NK-92 (cell line): Measurements from ENCODE around the gene TMEM181.
"Not testable (repeated sequence)": the region's sequence is repeated elsewhere in the genome, so short reads cannot be mapped to it uniquely, and the experiment has no call there.

Experiments
- DNase-seq: peaks from one replicate; lab custom pipeline; 2025; ENCODE audit not compliant: unreplicated experiment; lab: John Stamatoyannopoulos, UW

The TMEM181 gene

DNA sequence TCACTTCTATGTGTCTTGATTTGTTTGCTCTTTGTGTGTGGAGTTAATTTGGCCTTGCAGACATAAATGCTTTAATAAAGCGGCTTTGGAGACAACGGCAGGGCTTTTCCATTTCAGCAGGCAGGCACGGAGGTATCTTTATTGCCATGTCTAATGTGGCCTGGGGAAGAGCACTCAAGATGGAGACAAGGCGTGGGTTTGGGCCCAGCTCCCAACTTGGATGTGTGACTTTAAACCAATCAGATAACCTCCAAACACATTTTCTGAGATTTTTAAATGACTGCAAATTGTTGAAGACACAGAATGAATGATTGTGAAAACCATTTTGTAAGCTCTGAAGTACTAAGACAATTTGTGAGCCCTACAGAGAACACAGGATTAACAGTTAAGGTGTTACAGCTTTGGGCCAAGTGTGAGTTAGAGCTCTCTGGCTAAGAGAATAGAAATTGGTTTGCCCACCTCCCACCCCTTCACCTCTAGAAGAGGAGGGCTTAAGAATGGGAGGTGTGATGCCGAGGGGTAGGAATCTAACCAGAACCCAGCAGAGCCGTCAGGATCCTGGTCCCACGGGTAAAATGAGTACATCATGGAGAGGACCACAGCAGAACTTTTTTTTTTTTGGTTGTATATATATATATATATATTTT is 75.7 kb downstream of the TMEM181 start:
- no peak for DNase-seq

DNA sequence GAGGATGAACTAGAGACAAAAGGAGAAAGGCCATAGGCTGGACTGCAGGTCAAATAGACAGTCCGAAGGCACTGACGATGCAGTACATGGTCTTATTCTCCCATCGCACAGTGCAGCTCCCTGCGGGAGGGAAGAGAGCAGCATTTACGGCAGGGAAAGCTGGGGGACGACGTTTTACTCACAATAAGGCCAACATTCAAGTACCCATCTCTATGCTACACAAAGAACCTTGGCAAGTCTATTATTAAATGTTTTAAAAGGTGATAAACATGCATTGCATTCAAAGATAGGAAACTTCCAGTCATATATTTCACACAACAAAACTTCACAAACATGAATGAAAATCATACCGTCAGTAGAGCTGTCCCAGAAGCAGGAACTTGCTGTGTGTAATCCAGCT is 76.9 kb downstream of the TMEM181 start:
- no peak for DNase-seq

DNA sequence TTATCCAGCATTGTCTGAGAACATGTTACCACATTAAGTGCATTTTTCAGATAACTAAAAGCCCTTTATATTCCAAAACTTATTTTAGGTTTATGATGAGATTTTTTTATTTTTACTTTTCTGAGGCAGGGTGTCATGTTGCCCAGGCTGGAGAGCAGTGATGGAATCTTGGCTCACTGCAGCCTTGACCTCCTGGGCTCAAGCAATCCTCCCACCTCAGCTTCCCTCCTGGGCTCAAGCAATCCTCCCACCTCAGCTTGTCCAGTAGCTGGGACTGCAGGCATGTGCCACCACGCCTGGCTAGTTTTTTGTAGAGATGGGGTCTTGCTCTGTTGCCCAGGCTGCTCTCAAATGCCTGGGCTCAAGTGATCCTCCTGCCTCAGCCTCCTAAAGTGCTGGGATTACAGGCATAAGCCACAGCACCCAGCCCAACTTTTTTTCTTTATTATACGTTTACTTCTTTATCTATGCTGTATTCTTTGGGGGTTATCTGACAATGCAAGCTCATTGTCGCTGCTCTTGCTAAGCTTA is 78.5 kb downstream of the TMEM181 start:
- no peak for DNase-seq

DNA sequence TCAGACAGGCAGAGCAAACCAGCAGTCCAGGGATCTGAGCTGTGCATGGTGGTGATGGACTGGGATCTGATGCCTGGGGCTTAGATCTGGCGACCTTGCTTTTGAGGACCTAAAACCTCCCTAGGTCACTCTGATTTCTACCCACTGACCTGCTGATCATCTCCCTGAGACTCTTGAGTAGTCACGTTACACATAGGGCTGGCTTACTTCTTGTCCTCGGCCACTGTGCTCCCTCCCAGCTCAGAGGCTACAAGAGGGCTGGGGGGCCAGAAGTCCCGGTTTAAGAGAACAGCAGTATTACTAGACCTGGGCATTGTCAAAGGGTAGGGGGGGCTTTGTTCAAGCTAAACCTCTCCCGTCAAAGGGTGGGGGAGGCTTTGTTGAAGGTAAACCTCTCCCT is 79.2 kb downstream of the TMEM181 start:
- DNase-seq = no peak

GRCh38 chr6:158640519-158640918 is 80.6 kb downstream of the TMEM181 start:
- DNase-seq = no peak

- DNase-seq = no peak
These were observed 82.3 kb downstream of the TMEM181 start for GRCh38 chr6:158642097-158642601.

GRCh38 chr6:158643836-158644230 is 83.9 kb downstream of the TMEM181 start:
- no peak for DNase-seq

DNA sequence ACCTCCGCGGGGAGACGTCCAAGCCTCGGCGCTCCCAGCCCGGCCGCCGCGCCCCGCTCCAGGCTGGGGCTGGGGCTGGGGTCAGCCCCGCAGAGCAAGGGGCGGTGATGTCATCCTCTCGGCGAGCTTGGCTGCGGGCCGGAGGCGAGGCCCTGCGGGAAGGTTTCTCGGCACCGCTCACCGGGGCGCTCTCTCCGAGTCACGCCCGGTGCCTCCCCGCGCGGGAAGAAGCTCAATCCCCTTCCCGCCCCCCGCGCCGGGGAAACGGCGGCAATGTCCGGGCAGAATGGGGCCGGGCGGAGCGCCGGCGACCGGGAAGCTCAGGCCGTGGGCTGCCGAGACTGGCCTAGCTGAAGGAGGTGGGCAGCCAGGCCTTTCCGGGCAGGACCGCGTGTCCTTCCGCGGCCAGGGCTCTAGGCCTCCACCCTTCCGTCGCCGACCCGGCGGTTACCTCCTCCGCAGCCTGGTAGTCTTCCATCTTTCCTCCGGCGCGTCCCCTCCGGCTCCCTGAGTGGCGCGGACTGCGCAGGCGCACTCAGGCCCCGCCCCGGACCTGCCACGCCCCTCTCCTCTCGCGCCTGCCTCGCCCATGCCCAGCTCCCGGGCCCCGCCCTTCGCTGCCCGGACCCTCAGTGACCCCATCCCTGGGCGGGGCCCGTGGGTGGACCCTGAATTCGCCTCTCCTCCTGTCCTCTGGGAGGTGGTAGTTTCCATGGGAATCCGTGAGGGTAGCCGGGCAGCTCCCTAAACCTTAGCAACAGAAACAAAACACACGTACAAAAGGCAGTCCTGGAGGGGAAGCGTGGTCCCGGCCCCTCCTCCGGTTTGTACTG is 84.6 kb downstream of the TMEM181 start, which contains the start of gene DYNLT1:
Gene DYNLT1, minus strand, starts transcription at position 513 of the 833 bp plus-strand sequence. Its CDS starts 35 bp downstream, at position 478.
- no peak for DNase-seq

DNA sequence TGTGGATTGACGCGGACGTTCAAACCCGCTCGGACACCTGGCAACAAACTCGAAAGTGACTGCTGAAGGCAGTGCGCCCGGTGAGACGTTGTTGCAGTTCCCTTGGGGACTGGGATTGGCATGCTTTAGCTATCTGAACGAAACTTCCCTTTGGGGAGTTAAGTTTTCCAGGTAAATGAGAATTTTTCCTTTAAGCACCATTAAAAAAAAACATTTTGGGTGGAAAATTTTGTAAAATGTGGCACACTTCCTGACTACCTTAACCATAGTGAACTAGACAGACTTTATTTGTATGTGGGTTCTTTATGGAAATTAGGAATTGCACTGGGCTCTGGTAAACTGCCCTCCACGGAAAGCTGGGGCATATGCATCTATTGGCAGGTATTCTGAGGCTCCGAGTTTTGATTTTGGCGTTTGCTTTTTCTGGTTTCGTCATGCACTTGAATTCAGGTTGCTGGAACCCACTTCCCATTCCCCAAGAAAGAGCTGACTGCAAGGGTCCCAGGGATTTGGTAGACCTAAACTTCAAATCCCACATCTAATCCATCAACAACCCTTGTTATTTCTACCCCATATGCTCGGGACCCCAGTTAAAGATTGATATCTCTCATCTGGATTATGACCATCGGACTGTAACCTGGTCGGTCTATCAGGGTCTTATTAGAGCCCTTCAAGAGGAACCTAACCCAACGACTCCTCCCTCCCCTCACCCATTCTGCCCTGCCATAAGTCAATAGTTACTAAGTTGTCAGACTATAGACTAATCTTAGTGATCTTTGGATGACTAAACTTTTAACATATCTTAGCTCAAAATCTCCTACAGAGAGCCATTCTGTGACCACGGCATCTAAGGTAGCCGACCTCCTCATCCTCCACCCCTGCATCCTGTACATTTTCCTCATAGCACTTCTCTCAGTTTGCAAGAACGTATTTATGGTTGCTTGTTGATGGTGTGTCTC is 85.5 kb downstream of the TMEM181 start:
- DNase-seq = no peak

DNA sequence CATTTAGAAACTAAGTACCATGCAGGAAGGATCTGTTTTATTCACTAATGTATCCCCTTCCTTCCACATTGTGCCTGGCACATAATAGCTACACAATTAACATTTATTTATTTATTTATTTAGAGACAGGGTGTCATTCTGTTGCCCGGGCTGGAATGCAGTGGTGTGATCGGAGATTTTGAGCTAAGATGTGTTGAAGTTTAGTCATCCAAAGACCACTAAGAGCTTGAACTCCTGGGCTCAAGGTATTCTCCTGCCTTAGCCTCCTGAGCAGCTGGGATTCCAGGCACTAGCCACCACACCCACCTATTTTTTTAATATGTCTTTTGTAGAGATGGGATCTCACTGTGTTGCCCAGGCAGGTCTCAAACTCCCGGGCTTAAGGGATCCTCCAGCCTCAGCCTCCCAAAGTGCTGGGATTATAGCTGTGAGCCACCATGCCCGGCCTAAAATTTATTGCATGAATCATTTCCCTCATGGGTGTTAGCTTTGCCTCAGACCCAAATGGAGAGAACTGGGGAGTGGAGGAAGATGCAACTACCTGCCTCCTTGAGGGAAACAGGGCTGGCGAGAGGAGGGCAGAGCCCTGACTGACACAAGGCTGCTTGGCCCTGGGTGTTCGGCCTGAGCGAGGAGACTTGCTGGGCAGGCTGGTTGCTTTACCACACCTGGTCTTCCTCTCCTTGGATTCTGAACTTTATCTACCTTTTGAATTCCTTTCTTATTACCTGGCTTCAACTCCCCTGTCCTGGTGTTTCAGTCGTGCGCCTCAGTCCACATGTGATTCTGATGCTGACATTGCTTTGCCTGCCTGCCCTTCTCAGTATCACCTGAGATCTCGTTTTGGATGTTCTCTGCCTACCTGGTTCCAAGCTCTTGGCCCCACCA is 86.4 kb downstream of the TMEM181 start:
- no peak for DNase-seq

- no peak for DNase-seq
These were observed 87.6 kb downstream of the TMEM181 start for GRCh38 chr6:158647501-158647900.

GRCh38 chr6:158648682-158649131 is 88.8 kb downstream of the TMEM181 start:
- no peak for DNase-seq

DNA sequence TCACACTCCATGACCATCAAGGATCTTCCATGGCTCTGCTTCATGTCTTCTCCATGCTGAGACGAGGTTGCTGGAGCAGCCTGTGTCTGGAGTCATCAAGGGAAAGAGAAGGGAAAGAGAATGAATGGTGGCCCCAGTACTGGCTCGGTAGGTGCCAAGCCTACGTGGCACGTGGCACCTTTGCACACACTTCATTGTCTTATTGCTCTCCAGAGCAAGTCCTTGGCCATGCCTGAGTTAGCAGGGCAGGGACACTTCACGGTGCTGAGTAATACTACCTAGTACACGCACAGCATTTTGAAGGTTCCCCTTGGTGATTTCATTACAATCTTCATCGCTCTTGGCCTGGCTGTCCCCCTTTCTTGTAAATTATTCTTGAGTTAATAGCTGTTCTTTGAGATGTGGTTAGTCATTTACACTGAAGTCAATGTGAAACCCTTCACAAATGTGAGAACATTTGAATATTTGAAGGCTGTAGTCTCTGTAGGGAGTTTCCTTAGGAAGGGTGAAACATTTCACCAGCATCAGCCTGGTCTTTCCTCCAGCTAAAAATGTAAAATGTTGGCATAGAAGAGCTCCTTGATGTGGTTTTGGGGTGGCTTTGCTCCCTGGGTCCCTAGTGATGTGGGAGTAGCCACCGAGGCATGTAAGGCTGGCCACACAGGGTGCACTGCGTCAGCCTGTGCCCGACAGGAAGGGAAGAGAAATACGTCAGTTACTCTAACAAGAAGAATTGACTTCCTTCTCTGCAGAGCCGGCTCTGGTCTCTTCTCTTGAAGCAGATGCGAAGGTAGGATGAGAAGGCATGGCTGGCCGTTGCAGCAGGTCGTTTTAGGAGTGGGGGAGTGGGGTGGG is 89.6 kb downstream of the TMEM181 start, which contains the start of gene SYTL3:
Gene SYTL3, plus strand, starts transcription at position 766 of the 855 bp plus-strand sequence. CDS start 13,215 bp downstream, outside the sequence.
- DNase-seq = peak; percentile 30

DNA sequence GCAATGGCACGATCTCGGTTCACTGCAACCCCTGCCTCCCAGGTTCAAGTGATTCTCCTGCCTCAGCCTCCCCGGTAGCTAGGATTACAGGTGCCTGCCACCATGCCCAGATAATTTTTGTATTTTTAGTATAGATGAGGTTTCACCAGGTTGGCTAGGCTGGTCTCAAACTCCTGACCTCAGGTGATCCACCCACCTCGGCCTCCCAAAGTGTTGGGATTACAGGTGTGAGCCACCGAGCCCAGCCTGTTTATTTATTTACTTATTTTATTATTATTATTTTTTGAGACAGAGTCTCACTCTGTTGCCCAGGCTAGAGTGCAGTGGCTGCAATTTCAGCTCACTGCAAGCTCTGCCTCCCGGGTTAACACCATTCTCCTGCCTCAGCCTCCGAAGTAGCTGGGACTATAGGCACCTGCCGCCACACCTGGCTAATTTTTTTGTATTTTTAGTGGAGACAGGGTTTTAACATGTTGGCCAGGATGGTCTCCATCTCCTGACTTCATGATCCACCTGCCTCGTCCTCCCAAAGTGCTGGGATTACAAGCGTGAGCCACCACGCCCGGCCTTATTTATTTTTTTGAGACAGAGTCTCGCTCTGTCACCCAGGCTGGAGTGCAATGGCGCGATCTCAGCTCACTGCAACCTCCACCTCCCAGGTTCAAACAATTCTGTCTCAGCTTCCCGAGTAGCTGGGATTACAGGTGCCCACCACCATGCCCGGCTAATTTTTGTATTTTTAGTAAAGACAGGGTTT is 92.3 kb downstream of the TMEM181 start:
- DNase-seq = not testable (repeated sequence)

DNA sequence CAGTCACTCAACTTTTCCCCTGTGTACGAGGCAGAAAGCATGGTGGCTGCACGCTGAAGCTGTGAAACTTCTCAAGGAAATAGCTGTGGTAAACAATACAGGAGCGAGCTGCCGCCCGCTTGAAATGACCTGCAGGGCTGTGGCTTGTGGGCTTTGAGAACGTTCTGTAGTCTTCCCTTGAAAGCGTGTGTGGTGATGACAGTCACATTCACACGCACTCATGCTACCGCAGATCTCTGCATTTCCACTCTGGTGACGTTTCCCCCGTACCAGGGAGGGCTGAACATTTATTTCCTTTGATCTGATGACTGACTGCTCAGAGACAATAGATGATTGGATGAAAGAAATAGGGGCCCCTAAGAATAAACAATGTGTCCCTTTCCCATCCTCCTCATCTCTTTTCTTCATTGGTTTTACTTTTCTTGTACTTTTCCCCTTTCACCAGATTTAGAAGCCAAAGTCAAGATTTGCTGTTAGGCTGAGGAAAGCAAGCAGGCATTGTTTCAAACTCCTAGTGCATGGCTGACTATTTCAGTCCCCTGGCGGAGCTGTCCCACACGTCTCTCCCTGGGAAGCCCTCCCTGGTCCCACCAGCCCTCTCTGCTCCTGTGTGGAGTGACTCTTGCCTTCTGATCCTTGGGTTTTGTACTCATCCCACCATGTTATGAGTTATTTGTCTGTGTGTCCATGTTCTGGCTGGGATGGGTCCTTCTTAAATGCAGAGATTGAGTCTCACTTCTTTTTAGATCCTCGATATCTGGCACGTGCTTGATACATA is 93.9 kb downstream of the TMEM181 start:
- peak; percentile 56 for DNase-seq

- DNase-seq = no peak
These were observed 94.6 kb downstream of the TMEM181 start for GRCh38 chr6:158654498-158654897.

GRCh38 chr6:158654960-158655489 is 95.1 kb downstream of the TMEM181 start:
- DNase-seq = no peak
